Stimulated activated effector memory CD8-positive, alpha-beta T cell treated with anti-CD3 and anti-CD28 coated beads, Interleukin-12 subunit alpha, Interleukin-12 subunit beta, amount 100 ng/mL, for 72 hours (primary cell): Measurements from ENCODE around the gene CZIB.

ENCODE experiments used
- ATAC-seq: fragments of 150-1000 bp; cut with Tn5 transposase; 2 replicates; pipeline ENCODE4 v1.10.0; 2021
- DNase-seq, 2 donors: peaks; one replicate each; pipeline ENCODE4 v3.0.0; 2021 to 2022; ENCODE audit warnings: low spot score in 2 of 2
- H3K27ac Mint-ChIP-seq: one replicate; pipeline ENCODE4 v1.8.0; 2022; ENCODE audit warnings: mild to moderate bottlenecking, mixed read lengths
- H3K36me3 Mint-ChIP-seq: one replicate; pipeline ENCODE4 v1.8.0; 2022; ENCODE audit warnings: mild to moderate bottlenecking, mixed read lengths
- H3K4me1 Mint-ChIP-seq: one replicate; pipeline ENCODE4 v1.8.0; 2022; ENCODE audit warnings: mixed read lengths
- H3K4me3 Mint-ChIP-seq: one replicate; pipeline ENCODE4 v1.8.0; 2022; ENCODE audit warnings: mild to moderate bottlenecking, mixed read lengths
- H3K9me3 Mint-ChIP-seq: one replicate; pipeline ENCODE4 v1.8.0; 2022; ENCODE audit warnings: mixed read lengths

CZIB gene

DNA sequence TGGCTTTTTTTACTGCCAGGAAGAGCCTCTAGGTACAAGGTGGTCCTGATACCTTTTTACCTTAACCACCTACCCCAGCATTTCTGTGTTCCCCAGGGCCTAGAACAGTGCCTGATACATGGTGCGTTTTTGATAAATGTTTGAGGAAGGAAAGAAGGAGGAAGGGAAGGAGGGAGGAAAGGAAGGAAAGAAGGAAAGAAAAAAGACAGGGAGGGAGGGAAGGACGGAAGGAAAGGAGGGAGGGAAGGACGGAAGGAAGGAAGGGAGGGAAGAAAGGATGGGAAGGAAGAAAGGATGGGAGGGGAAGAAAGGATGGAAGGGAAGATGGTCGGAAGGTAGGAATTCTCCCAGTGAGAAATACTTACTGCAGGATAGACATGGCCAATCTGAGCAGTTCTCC, 29.9 kb upstream of the CZIB start:
- Mint-ChIP-seq H3K9me3 (no peaks in the 10 kb centered on the region), H3K36me3 (peaks cover 95% of the 10 kb centered on the region), H3K27ac (peak overlapping the region; percentile 29), H3K4me3 (no peak overlapping the region), H3K4me1 (no peaks in the 10 kb centered on the region)
- DNase-seq (no peak), ATAC-seq (no peak)

DNA sequence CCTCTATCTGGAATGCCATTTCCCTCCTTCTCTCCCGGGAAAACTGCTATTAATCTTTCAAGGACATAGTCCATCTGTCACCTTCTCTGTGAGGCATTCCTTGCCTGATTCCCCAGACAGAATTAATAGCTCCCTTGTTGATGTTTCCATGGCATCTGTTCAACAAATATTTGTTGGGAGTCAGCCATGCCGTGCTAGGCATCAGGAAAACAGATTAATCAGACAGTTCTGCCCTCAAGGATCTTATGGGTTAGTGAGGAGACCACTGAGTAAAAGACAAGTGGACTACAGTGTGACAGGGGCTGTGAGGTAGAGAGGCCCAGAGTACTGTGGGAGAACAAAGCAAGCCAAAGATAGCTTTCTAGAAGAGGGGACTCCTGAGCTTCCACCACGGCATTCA, 29.3 kb upstream of the CZIB start:
- Mint-ChIP-seq H3K27ac (peak overlapping the region; percentile 30), H3K4me1 (no peaks in the 10 kb centered on the region), H3K4me3 (no peak overlapping the region), H3K9me3 (no peaks in the 10 kb centered on the region), H3K36me3 (peaks cover 95% of the 10 kb centered on the region)
- no peak for ATAC-seq
- no peak for DNase-seq

DNA sequence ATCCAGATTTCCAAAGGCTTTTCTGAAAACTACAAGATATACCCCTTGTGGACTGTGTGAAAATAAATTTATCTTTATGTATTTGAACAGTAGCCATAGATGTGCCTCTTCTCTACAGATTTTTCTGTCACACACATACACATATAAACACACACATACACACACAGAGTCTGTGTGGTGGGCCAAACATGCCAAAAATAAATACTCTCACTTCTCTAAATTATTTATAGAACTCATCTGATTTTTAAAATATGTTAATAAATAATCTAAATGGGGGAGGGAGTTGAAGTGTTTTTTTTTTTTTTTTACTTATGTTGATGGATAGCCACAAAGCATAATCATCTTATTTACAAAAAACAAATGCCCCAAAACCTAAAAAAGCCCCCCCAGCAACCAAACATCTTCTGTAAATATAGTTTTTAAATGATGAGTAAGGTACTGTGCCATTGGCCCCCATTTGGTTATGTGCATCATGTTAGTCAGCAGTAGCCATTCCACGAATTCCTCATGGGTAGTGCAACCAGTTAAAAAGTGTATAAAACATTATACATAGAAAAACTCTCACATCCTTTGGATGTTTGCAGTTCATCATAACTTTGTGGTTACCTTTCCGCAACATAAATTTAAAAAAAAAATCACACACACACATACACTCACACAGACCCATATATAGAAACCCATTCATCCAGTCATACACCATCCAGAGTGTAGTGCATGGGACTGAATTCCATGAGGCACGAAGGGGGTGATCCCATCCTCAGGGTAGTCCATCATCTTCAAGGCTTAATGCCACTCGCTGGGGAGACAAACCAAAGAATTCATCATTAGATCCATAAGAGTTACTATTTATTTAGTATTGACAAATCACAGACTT, 26.1 kb upstream of the CZIB start:
- Mint-ChIP-seq H3K36me3 (peaks cover 68% of the 10 kb centered on the region), H3K27ac (no peak overlapping the region), H3K4me3 (no peak overlapping the region), H3K9me3 (no peaks in the 10 kb centered on the region), H3K4me1 (no peaks in the 10 kb centered on the region)
- no peak for ATAC-seq
- DNase-seq: no peak

- no peak overlapping the region for H3K4me3 Mint-ChIP-seq
- H3K9me3 Mint-ChIP-seq: no peaks in the 10 kb centered on the region
- DNase-seq (no peak), ATAC-seq (no peak)
- peaks cover 1% of the 10 kb centered on the region for H3K4me1 Mint-ChIP-seq
- H3K36me3 Mint-ChIP-seq: peaks cover 46% of the 10 kb centered on the region
- no peak overlapping the region for H3K27ac Mint-ChIP-seq
These were observed 23.7 kb upstream of the CZIB start for GRCh38 chr1:53244141-53244540.

- DNase-seq (no peak), ATAC-seq (no peak)
- Mint-ChIP-seq H3K4me1 (peaks cover 16% of the 10 kb centered on the region), H3K27ac (no peak overlapping the region), H3K36me3 (peaks cover 43% of the 10 kb centered on the region), H3K4me3 (no peak overlapping the region), H3K9me3 (no peaks in the 10 kb centered on the region)
These were observed 21.9 kb upstream of the CZIB start for GRCh38 chr1:53242381-53242780.

DNA sequence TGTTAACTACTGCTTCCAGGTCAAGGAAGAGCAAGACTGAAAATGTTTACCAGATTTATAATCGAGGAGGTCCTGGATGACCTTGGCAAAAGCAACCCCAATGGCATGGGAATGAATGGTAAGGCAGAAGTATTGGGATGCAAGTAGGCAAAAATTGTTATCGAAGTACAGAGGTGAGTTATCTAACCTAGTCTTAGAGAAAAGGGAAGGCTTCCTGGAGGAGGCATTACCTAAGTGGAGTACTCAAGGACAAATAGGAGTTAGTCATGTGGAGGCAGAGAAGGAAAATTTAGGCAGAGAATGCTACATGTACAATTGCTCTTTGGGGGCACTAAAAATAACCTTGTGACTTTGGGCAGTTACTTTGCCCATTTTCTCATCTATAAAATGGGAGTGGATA, 21.4 kb upstream of the CZIB start:
- Mint-ChIP-seq H3K9me3 (no peaks in the 10 kb centered on the region), H3K36me3 (peaks cover 40% of the 10 kb centered on the region), H3K27ac (no peak overlapping the region), H3K4me3 (no peak overlapping the region), H3K4me1 (peaks cover 19% of the 10 kb centered on the region)
- no peak for DNase-seq
- no peak for ATAC-seq

GRCh38 chr1:53238197-53239155, 18.0 kb upstream of the CZIB start, which contains the start of gene MAGOH:
TSS of gene MAGOH (minus strand) at chr1:53238518. CDS start at chr1:53238448, 70 bp downstream.
- peaks cover 51% of the 10 kb centered on the region for H3K36me3 Mint-ChIP-seq
- ATAC-seq (peak; percentile 100), DNase-seq (peak; percentile 97)
- H3K27ac Mint-ChIP-seq: peak within 1 kb of the TSS; percentile 98
- no peaks in the 10 kb centered on the region for H3K9me3 Mint-ChIP-seq
- peak within 1 kb of the TSS; percentile 97 for H3K4me3 Mint-ChIP-seq
- peaks cover 27% of the 10 kb centered on the region for H3K4me1 Mint-ChIP-seq

GRCh38 chr1:53237638-53238037, 17.2 kb upstream of the CZIB start:
- Mint-ChIP-seq H3K4me1 (peaks cover 27% of the 10 kb centered on the region), H3K4me3 (peak overlapping the region; percentile 97), H3K36me3 (peaks cover 60% of the 10 kb centered on the region), H3K9me3 (no peaks in the 10 kb centered on the region), H3K27ac (peak overlapping the region; percentile 98)
- no peak for DNase-seq
- ATAC-seq: no peak

DNA sequence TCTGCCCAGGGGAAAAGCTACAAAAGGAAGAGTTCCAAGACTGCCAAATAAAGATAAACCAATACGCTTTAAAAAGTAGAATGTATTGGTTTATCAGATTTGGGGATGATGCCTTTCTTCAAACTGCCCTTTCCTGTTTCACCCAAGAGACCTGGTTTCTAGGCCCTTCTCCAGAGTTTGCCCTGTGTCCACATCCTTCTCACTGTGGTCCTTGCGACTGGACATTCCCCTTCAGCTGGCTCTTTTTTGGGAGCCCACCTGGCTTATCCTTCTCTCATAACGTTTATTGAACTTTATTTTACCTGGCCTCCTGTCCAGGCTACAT, 490 bp upstream of the CZIB start:
- ATAC-seq (no peak), DNase-seq (no peak)
- H3K27ac Mint-ChIP-seq: peak overlapping the region; percentile 97
- H3K4me3 Mint-ChIP-seq: peak overlapping the region; percentile 85
- H3K36me3 Mint-ChIP-seq: peaks cover 21% of the 10 kb centered on the region
- peaks cover 15% of the 10 kb centered on the region for H3K4me1 Mint-ChIP-seq
- H3K9me3 Mint-ChIP-seq: no peaks in the 10 kb centered on the region

DNA sequence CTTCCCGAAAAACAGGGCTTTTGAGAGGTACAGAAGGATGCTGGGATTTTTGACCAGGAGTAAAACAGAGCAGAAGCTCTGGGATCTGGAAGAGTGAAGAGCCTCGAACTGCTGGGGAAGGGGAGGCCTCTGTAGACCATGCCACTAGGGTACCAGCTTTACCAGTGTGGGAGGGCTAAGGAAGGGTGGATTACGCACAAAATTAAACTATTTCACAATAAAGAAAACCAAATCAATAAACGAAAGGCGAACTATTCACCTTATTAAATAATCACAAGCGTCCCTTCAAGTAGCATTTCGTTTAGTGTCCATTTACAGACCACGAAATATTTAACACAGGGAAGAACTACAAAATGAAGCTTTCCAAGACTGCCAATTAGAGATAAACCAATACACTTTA, 723 bp downstream of the CZIB start:
- H3K4me3 Mint-ChIP-seq: peak overlapping the region; percentile 85
- H3K4me1 Mint-ChIP-seq: peaks cover 15% of the 10 kb centered on the region
- no peaks in the 10 kb centered on the region for H3K9me3 Mint-ChIP-seq
- ATAC-seq (no peak), DNase-seq (no peak)
- H3K36me3 Mint-ChIP-seq: peaks cover 26% of the 10 kb centered on the region
- peak overlapping the region; percentile 97 for H3K27ac Mint-ChIP-seq

DNA sequence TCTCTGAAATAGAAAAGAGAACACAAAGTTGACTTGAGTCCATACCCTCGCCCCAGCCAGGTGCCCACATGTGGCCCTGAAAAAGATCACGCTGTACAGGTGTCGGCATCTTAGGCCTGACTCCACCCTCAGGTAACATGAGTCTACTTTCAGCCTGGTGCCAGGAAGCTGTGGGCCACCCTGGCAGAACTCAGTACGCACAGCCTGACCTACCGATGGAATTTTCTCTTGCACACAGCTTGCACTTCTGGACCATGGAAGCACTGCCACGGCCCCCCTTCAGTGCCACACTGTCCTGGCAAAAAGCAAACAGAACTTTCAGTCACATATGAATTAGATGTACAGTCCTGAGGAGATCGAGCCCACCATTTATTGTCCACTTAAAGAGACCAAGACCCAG, 2.2 kb downstream of the CZIB start:
- DNase-seq: no peak
- peak overlapping the region; percentile 97 for H3K27ac Mint-ChIP-seq
- H3K36me3 Mint-ChIP-seq: peaks cover 41% of the 10 kb centered on the region
- H3K9me3 Mint-ChIP-seq: no peaks in the 10 kb centered on the region
- peaks cover 15% of the 10 kb centered on the region for H3K4me1 Mint-ChIP-seq
- peak overlapping the region; percentile 85 for H3K4me3 Mint-ChIP-seq
- ATAC-seq: no peak

DNA sequence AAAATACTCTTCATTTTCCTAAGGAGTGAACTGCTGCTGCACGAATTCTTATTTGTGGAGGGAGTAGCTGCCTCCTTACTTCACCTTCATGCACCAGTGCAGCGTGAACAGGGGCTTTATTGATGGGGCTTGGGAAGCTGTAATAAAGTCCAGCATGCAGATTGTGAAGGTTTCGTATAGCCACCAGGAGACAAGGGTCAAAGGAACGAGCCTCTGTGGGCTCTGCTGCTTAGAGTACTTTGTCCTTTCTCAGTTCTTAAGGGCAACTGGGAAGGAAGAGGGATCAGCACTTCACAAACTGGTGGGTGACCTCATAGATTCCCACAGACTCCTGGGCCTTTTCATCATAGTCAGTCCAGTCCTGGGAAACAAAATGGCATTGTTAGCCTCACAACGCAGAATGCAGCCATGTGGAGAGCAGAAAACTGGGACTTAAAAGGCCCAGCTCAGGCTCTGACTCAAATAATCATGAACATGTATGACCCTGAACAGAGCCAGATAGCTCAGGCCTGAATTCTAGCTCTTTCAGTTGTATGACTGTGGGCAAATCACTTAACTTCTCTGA, 6.0 kb downstream of the CZIB start:
- ATAC-seq: no peak
- Mint-ChIP-seq H3K27ac (peak overlapping the region; percentile 60), H3K4me1 (peaks cover 8% of the 10 kb centered on the region), H3K4me3 (no peak overlapping the region), H3K36me3 (peaks cover 65% of the 10 kb centered on the region), H3K9me3 (no peaks in the 10 kb centered on the region)
- no peak for DNase-seq

DNA sequence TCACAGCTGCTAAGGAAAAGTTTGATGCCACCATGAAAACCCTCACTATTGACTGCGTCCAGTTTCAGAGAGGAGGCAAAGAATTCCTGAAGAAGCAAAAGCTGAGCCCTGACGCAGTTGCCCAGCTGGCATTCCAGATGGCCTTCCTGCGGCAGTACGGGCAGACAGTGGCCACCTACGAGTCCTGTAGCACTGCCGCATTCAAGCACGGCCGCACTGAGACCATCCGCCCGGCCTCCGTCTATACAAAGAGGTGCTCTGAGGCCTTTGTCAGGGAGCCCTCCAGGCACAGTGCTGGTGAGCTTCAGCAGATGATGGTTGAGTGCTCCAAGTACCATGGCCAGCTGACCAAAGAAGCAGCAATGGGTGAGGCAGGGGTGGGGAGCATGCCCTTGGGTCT, 9.5 kb downstream of the CZIB start:
- Mint-ChIP-seq H3K9me3 (peaks cover 5% of the 10 kb centered on the region), H3K36me3 (peaks cover 73% of the 10 kb centered on the region), H3K4me3 (no peak overlapping the region), H3K27ac (no peak overlapping the region), H3K4me1 (no peaks in the 10 kb centered on the region)
- no peak for ATAC-seq
- no peak for DNase-seq

- ATAC-seq (no peak), DNase-seq (no peak)
- Mint-ChIP-seq H3K27ac (no peak overlapping the region), H3K4me1 (no peaks in the 10 kb centered on the region), H3K36me3 (peaks cover 78% of the 10 kb centered on the region), H3K4me3 (no peak overlapping the region), H3K9me3 (peaks cover 5% of the 10 kb centered on the region)
These were observed 10.1 kb downstream of the CZIB start for GRCh38 chr1:53210352-53210751.

- no peak for DNase-seq
- ATAC-seq: no peak
- Mint-ChIP-seq H3K36me3 (peaks cover 80% of the 10 kb centered on the region), H3K4me1 (peaks cover 6% of the 10 kb centered on the region), H3K4me3 (no peak overlapping the region), H3K9me3 (peaks cover 5% of the 10 kb centered on the region), H3K27ac (no peak overlapping the region)
These were observed 12.7 kb downstream of the CZIB start for GRCh38 chr1:53207726-53208125.
